Measurements from ENCODE around the gene NRN1.
"Not testable (repeated sequence)": the region's sequence is repeated elsewhere in the genome, so short reads cannot be mapped to it uniquely, and the experiment has no call there.

The NRN1 gene

DNA sequence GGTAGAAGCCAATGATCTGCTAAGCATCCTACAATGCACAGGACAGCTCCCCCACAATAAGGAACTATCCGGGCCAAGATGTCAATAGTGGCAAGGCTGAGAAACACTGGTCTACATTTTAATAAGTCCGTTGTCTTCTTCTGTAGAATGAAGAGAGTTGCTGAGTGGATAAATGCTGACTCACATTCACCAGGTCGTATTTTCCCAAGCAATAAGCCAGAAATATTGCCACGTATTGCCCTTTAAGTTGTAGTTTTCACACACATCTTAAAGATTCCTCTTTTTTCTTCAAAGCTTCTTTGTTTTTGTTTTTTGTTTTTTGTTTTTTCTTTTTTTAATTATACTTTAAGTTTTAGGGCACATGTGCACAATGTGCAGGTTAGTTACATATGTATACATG, 30.5 kb upstream of the NRN1 start:
- H3K27ac ChIP-seq (ENCODE audit: poor library complexity, severe bottlenecking), result no peak overlapping the region
- no peak for ATAC-seq (ENCODE audit: low read depth)

DNA sequence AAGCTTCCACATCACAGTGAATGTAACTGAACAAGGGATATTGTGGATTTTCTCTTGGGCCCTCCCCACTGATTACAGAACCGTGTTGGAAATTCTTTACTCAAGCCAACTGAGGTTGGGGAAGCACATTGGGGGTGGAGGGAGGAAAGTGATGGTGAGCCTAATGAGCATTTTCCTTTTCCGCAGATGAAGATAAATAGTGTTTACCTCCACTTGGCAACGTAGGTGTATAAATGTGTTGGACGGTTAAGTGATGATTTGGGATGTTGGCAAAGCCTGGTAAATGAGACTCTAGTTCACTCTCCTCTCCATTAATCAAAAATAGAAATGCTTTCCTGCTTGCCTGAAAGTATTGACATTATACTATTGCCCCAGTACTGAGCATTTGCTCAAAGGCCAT, 27.1 kb upstream of the NRN1 start:
- TF ChIP-seq, protein P1, sequence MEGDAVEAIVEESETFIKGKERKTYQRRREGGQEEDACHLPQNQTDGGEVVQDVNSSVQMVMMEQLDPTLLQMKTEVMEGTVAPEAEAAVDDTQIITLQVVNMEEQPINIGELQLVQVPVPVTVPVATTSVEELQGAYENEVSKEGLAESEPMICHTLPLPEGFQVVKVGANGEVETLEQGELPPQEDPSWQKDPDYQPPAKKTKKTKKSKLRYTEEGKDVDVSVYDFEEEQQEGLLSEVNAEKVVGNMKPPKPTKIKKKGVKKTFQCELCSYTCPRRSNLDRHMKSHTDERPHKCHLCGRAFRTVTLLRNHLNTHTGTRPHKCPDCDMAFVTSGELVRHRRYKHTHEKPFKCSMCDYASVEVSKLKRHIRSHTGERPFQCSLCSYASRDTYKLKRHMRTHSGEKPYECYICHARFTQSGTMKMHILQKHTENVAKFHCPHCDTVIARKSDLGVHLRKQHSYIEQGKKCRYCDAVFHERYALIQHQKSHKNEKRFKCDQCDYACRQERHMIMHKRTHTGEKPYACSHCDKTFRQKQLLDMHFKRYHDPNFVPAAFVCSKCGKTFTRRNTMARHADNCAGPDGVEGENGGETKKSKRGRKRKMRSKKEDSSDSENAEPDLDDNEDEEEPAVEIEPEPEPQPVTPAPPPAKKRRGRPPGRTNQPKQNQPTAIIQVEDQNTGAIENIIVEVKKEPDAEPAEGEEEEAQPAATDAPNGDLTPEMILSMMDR (IDR thresholded peaks at IDR 0.05; ENCODE audit: poor library complexity, severe bottlenecking), result no peak
- no peak overlapping the region for H3K27ac ChIP-seq (ENCODE audit: poor library complexity, severe bottlenecking)
- no peaks in the 10 kb centered on the region for H3K4me1 ChIP-seq (ENCODE audit: insufficient read depth, poor library complexity, severe bottlenecking)
- no peak for ATAC-seq (ENCODE audit: low read depth)
- DNase-seq (ENCODE audit: low spot score), result no peak
- no peaks in the 10 kb centered on the region for H3K27me3 ChIP-seq (ENCODE audit: insufficient read depth, poor library complexity, severe bottlenecking)
- no peaks in the 10 kb centered on the region for H3K36me3 ChIP-seq (ENCODE audit: low read depth)
- no peaks in the 10 kb centered on the region for H3K9me3 ChIP-seq (ENCODE audit: severe bottlenecking)
- H3K4me3 ChIP-seq (ENCODE audit: severe bottlenecking), result no peak overlapping the region

More for the DNA sequence above, 30.5 kb upstream of the NRN1 start:
- H3K4me3 ChIP-seq (ENCODE audit: severe bottlenecking), result no peak overlapping the region
- TF ChIP-seq, protein P1 (IDR thresholded peaks at IDR 0.05; ENCODE audit: poor library complexity, severe bottlenecking), result no peak
- no peak for DNase-seq (ENCODE audit: low spot score)
- H3K9me3 ChIP-seq (ENCODE audit: severe bottlenecking), result no peaks in the 10 kb centered on the region
- peaks cover 10% of the 10 kb centered on the region for H3K27me3 ChIP-seq (ENCODE audit: insufficient read depth, poor library complexity, severe bottlenecking)
- no peaks in the 10 kb centered on the region for H3K36me3 ChIP-seq (ENCODE audit: low read depth)
- H3K4me1 ChIP-seq (ENCODE audit: insufficient read depth, poor library complexity, severe bottlenecking), result no peaks in the 10 kb centered on the region

DNA sequence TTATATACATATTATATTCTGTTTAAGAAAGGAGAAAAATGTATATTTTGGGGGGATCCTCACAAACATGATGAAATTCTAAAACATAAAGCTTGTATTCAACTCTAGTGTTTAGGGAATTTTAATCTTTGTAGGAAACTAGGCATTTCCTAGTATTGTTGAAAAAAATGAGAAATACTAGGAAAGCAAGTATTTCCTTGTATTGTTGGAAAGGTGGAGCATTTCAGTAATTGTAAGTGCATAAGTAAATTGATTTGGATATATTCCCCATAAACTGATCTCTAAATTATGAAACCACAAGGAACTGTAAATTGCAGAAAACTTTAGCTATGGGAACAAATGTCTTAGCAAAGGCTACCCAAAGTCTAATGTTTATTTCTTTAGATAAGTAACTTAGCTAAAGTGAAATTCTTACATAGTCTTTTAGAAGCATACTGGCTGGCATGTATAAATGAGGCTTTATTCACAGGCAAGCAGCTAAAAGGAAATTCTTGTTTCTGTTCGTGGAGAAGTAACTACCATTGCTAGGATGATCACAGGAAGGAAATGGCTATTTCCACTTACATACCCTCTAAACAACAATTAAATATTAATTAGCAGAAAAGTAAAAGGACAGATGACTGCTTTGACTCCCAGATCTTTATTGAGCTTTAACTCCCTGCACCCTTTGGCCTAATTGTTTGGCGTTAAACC, 19.9 kb upstream of the NRN1 start:
- ATAC-seq (ENCODE audit: low read depth), result no peak
- TF ChIP-seq, protein P1 (IDR thresholded peaks at IDR 0.05; ENCODE audit: poor library complexity, severe bottlenecking), result no peak
- Histone ChIP-seq H3K4me1 (ENCODE audit: insufficient read depth, poor library complexity, severe bottlenecking) (no peaks in the 10 kb centered on the region), H3K27me3 (ENCODE audit: insufficient read depth, poor library complexity, severe bottlenecking) (peaks cover 12% of the 10 kb centered on the region), H3K27ac (ENCODE audit: poor library complexity, severe bottlenecking) (no peak overlapping the region), H3K4me3 (ENCODE audit: severe bottlenecking) (no peak overlapping the region), H3K9me3 (ENCODE audit: severe bottlenecking) (no peaks in the 10 kb centered on the region), H3K36me3 (ENCODE audit: low read depth) (no peaks in the 10 kb centered on the region)
- DNase-seq (ENCODE audit: low spot score), result no peak

DNA sequence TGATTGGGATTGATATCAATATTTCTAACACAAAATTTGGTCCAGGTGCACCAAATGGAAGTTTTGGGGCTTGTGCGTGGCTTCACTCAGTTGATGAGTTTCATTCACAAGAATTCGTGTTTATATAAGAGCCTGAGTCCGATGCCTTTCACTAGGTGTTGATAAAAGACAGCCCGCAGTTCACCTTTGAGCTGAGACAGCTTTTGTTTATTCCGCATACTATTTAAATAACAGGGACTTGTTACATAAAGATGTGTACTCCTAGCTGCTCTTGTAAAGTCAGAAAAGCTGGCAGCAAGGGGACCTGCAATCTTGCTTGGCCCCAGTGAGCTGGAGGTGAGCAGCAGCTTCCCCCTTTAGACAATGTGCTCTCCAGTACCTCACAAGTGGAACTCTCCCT, 19.0 kb upstream of the NRN1 start:
- Histone ChIP-seq H3K27ac (ENCODE audit: poor library complexity, severe bottlenecking) (no peak overlapping the region), H3K4me1 (ENCODE audit: insufficient read depth, poor library complexity, severe bottlenecking) (no peaks in the 10 kb centered on the region), H3K36me3 (ENCODE audit: low read depth) (no peaks in the 10 kb centered on the region), H3K4me3 (ENCODE audit: severe bottlenecking) (no peak overlapping the region), H3K27me3 (ENCODE audit: insufficient read depth, poor library complexity, severe bottlenecking) (peaks cover 16% of the 10 kb centered on the region), H3K9me3 (ENCODE audit: severe bottlenecking) (no peaks in the 10 kb centered on the region)
- TF ChIP-seq, protein P1 (IDR thresholded peaks at IDR 0.05; ENCODE audit: poor library complexity, severe bottlenecking), result no peak
- ATAC-seq (ENCODE audit: low read depth) (no peak), DNase-seq (ENCODE audit: low spot score) (no peak)

DNA sequence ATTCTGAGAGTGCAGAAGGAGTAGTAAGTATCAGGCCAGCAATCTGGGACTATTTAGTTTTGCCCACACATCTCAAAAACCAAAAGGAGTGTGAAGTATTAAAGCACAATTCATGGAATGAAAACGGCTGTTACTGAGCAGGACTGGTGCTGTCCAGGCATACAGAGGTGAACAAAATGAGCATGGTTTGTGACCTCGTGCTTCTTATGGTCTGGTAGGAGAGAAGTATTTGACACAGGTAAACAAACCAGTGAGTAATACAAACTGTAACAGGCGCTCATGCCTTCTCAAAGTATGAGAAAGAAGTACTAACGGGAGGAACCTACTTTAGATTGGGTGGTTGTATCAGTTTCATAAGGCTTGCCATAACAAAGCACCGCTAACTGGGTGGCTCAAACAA, 17.5 kb upstream of the NRN1 start:
- ATAC-seq (ENCODE audit: low read depth), result no peak
- Histone ChIP-seq H3K27ac (ENCODE audit: poor library complexity, severe bottlenecking) (no peak overlapping the region), H3K27me3 (ENCODE audit: insufficient read depth, poor library complexity, severe bottlenecking) (peaks cover 30% of the 10 kb centered on the region), H3K4me1 (ENCODE audit: insufficient read depth, poor library complexity, severe bottlenecking) (no peaks in the 10 kb centered on the region), H3K36me3 (ENCODE audit: low read depth) (no peaks in the 10 kb centered on the region), H3K9me3 (ENCODE audit: severe bottlenecking) (no peaks in the 10 kb centered on the region), H3K4me3 (ENCODE audit: severe bottlenecking) (no peak overlapping the region)
- DNase-seq (ENCODE audit: low spot score), result no peak
- TF ChIP-seq, protein P1 (IDR thresholded peaks at IDR 0.05; ENCODE audit: poor library complexity, severe bottlenecking), result no peak

DNA sequence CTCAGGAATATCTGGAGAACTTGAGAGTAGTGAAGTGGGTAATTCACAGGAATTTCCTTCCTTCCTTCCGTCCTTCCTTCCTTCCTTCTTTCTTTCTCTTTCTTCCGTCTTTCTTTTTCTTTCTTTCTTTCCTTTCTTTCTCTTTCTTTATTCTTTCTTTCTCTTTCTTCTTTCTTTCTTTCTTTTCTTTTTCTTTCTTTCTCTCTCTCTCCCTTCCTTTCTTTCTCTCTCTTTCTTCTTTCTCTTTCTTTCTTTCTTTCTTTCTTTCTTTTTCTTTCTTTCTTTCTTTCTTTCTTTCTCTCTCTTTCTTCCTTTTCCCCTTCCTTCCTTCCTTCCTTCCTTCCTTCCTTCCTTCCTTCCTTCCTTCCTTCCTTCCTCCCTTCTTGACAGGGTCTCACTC, 16.1 kb upstream of the NRN1 start:
- H3K27ac ChIP-seq (ENCODE audit: poor library complexity, severe bottlenecking); ATAC-seq (ENCODE audit: low read depth); H3K4me1 ChIP-seq (ENCODE audit: insufficient read depth, poor library complexity, severe bottlenecking); DNase-seq (ENCODE audit: low spot score); H3K36me3 ChIP-seq (ENCODE audit: low read depth); H3K4me3 ChIP-seq (ENCODE audit: severe bottlenecking); H3K9me3 ChIP-seq (ENCODE audit: severe bottlenecking): not testable (repeated sequence)
- H3K27me3 ChIP-seq (ENCODE audit: insufficient read depth, poor library complexity, severe bottlenecking), result peaks cover 41% of the 10 kb centered on the region

All from RWPE2 (cell line).